Ureter (tissue), 1 donor: ENCODE measurements around the gene STAP2. TPM values are rescaled to one million over a fixed set of nuclear protein-coding genes. Genes with fewer than 3 reads are reported as not detected.
"Not testable (repeated sequence)": the region's sequence is repeated elsewhere in the genome, so short reads cannot be mapped to it uniquely, and the experiment has no call there.

Experiments used
- DNase-seq: peaks from one replicate; pipeline ENCODE4 v3.0.0-alpha.2; 2020; ENCODE audit warnings: low spot score
- total RNA-seq: library from RNA; stranded (reverse); gene quantifications from one replicate; pipeline ENCODE4 v1.2.4, GENCODE V29; 2023
- donor health status: DM: yes; HTN: yes; CAD: no.

STAP2 gene
- total RNA-seq, 1 donor from 2014 or later, result 66.8 TPM

GRCh38 chr19:4301590-4302242, 36.9 kb downstream of the STAP2 start:
- no peak for DNase-seq

DNA sequence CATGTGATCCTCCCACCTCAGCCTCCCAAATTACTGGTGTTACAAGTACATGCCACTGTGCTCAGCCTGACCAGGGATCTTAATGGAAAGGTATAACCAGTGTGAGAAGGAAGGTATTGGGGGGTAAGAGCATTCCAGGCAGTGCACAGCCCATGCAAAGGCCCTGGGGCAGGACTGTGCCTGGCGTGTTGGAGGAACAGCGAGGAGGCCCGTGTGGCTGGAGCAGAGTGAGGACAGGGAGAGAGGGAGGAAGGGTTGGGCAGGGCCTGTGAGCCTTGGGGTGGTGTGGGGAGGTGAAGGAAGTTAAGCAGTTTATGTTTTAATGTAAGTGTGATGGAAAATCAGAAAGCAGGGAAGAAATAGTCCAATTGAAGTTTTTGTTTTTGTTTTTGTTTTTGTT, 38.0 kb downstream of the STAP2 start:
- DNase-seq, result no peak

DNA sequence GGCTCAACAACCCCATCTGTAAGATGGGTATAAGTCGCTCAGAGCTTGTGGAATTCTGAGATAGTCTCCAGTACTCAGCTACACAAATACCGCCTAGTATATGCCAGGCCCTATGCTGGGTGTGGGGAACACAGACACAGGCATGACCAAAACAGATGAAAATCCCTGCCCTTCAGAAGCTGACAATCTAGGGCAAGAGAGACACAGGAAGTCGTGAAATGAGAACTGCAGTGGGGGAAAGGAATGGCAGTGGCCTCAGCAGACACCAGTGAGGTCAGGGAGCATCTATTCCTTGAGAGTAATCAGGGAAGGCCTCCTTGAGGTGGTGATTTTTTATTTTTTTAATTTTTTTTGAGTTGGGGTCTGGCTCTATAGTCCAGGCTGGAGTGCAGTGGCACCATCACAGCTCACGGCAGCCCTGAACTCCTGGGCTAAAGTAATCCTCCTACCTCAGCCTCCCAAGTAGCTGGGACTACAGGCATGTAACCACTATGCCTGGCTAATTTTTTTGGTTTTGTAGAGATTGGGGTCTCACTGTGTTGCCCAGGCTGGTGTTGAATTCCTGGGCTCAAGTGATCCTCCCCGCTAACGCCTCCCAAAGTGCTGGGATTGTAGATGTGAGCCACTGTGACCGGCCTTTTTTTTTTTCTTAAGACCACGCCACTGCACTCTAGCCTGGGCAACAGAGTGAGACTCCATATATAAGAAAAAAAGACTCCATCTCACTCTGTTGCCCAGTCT, 39.6 kb downstream of the STAP2 start:
- no peak for DNase-seq

DNA sequence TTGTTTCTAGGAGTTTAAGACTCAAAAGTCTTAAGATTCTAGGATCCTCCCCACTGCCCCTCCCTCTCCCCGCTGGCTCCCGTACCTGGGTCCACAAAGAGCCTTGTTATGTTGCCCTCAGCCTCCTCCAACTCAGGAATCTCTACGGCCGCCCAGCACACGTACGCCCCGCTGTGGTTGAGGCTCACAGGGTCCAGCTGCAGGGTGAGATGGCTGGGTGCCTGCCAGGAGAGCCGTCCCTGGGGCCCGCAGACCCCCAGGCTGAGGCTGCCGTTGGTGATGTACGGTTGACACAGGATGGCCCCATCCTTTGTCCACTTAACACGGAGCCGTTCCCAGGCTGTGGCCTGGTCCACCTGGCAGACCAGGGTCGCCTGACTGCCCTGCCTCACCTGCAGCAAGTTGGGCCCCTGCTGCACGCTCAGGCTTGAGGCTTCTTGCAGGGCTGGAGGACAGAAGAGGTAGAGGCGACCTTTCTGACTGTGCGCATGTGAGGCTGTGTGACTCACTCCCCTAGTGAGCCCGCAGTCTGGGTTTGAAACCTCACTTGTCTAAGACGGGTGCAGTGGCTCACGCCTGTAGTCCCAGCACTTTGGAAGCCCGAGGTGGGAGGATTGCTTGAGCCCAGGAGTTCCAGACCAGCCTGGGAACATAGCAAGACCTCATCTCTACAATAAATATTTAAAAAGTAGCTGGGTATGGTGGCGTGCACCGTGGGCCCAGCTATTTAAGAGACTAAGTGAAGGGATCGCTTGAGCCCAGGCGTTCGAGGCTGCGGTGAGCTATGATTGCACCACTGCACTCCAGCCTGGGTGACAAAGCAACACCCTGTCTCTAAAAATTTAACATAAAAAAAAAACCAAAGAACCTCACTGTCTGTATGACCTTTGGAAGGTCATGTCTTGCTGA, 40.5 kb downstream of the STAP2 start:
- DNase-seq, result no peak

- DNase-seq, result no peak
Observed at GRCh38 chr19:4295972-4296771, 42.5 kb downstream of the STAP2 start.

GRCh38 chr19:4294389-4294788, 44.2 kb downstream of the STAP2 start:
- DNase-seq, result no peak

- no peak for DNase-seq
Observed at GRCh38 chr19:4292515-4292914, 46.1 kb downstream of the STAP2 start.

GRCh38 chr19:4291184-4291732, 47.4 kb downstream of the STAP2 start:
- no peak for DNase-seq

- DNase-seq, result no peak
Observed at GRCh38 chr19:4288091-4288777, 50.4 kb downstream of the STAP2 start.

GRCh38 chr19:4286141-4286540, 52.5 kb downstream of the STAP2 start:
- DNase-seq, result not testable (repeated sequence)

GRCh38 chr19:4284974-4285373, 53.7 kb downstream of the STAP2 start:
- no peak for DNase-seq

DNA sequence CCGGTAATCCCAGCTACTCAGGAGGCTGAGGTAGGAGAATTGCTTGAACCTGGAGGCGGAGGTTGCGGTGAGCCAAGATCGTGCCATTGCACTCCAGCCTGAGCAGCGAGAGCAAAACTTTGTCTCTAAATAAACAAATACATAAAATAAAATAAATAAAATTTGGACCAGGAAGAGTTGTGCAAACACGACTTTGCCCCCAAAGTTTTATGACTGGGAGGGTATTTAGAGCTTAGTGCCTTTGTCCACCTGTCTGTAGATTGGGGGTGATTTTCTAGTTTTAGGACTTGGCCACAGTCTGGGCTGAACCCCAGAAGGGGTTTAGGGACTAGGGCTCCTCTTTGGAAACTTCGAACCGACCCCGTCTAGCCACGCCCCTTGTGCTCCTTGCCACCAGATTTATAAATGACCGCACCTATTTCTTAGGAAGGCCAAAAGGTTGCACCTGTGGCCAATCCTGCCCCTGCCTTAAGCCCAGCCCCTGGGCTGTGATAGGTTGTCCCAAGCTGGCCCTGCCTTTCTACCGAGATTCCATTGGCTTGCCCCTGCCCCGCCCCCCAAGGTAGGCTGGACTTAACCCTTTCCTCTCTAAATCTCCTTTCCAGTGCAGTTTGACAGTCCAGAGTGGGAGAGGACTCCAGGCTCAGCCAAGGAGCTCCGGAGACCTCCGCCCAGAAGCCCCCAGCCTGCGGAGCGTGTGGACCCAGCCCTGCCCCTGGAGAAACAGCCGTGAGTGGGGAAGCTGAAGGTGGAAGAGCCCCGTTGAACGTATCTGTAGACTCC, 54.3 kb downstream of the STAP2 start:
- no peak for DNase-seq

DNA sequence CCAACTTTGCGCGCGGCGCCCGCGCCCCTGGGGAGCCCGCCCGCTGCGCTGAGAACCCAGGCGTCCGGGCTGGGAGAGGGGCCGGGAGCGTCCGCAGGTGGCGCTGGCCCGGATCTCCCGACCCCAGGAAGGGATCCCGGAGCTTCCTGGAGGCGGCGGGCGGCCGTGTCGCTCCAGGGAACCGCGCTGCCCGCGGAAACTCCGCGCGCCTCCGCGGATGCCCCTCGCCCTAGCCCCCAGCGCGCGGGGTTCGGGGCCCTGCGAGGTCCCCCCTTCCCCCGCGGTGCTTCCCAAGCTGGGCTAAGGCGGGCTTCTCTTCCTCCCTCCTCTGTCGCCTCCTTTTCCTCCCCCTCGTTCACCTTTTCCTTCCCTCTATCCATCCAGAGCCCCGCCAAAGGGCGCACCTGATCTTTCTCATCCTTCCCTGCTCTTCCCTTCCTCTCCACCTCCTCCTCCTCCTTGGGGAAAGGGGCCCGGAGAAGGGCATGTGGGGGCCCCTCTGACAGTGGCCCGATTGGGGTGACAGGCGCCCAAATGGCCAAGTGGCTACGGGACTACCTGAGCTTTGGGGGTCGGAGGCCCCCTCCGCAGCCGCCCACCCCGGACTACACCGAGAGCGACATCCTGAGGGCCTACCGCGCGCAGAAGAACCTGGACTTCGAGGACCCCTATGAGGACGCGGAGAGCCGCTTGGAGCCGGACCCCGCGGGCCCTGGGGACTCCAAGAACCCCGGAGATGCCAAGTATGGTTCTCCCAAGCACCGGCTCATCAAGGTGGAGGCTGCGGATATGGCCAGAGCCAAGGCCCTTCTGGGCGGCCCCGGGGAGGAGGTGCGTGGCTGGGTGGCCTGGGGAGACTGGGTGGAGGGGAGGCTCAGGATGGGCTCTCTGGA, 58.9 kb downstream of the STAP2 start:
- DNase-seq, result no peak

DNA sequence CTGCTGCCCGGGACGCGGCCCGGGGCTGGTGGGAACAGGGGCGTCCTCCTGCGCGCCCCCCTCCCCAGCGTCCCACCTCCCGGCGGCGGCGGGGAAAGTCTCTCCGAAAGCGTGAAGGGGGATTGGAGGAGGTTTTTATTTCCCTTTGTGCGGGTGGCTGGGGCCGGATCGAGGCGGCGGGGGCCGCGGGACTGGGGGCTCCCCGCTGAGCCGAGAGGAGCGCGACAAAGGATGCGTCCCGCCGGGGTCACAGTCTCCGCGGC, 59.4 kb downstream of the STAP2 start:
- no peak for DNase-seq

DNA sequence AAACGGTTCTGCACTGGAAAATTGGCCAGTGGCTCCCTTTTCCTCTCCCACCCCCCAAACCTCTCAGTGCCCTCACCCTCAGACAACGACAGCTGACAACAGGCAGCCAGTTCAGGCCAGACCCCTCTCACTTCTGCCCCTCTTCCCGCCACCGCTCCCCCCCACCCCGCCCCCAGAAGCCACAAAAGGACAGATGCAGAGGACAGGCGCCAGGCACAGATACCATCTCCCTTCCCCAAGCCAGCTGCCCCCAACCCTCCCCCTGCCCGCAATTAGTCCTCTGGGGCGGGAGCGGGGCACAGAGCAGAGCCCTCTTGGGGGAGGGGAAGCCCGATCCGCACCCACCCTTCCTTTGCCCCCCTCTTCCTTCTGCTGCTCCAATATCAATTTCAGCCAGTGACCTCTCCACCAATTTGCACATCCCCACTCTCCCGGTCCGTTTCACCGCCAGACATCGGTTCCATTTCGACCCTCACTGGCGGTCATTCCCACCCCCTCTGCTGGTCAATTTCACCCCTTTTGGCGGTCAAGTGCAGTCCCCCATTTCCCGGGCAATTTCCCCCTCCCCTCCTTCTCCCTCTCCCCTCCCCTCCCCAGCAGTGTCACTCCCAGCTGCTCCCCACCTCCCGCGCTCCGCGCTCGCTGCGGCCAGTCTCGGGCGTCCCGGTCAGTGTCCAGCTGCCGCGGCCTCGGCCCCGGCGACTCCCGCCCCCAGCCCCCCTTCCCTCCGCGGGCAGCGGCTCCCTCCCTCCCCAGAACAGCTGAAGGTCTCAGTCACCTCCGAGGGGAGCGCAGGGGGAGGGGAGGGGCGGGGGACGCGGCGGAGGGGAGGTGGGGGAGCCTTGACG, 60.0 kb downstream of the STAP2 start, which contains the start of gene SHD:
Gene SHD, plus strand, starts transcription at position 848 of the 848 bp plus-strand sequence. CDS start 798 bp downstream, outside the sequence.
- DNase-seq, result no peak

- DNase-seq, result no peak
Observed at GRCh38 chr19:4278010-4278409, 60.6 kb downstream of the STAP2 start.

DNA sequence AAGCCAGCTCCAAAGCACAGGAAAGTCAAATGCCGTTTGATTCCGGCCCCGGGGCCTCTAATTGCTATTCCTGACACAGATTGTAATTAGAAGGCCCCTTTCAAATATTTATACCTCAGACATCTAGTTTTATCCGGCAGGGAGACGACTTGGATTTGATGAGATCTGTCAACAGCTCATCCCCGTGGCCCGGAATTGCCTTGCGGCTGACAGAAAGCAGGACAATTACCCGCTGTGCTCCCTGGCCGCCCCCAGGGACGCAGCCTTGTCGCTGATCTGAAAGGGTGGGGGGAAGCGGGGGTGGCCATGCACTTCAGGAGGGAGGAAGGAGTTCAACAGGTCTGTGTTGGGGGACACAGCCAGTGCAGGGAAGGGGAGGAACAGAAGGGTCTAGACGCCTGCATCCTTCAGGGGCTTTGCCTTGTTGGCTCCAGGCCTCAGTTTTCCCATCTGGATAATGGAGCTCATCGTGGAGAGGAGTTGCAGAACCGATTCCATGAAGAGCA, 61.4 kb downstream of the STAP2 start:
- no peak for DNase-seq

- not testable (repeated sequence) for DNase-seq
Observed at GRCh38 chr19:4274321-4274686, 64.3 kb downstream of the STAP2 start.
